Measurements from ENCODE around the gene FGD4.
"Not testable (repeated sequence)": the region's sequence is repeated elsewhere in the genome, so short reads cannot be mapped to it uniquely, and the experiment has no call there.

- not testable (repeated sequence) for TF ChIP-seq CTCF, POLR2A, POLR2AphosphoS5 (IDR thresholded peaks at IDR 0.05)
Observed at GRCh38 chr12:32511976-32512375, 112.6 kb downstream of the FGD4 start.

Measured in prostate gland (tissue), 2 donors.